HUES64 (cell line): Measurements from ENCODE around the gene CCR6.

Source experiments
- H3K27ac ChIP-seq: 2 replicates; pipeline ENCODE4 v1.7.0; 2013; ENCODE audit warnings: low read depth, low read length, inconsistent platforms
- H3K27me3 ChIP-seq: 2 replicates; pipeline ENCODE4 v1.6.1; 2013; ENCODE audit warnings: mild to moderate bottlenecking, low read length; ENCODE audit not compliant: insufficient read depth
- H3K36me3 ChIP-seq: 2 replicates; pipeline ENCODE4 v1.6.1; 2013; ENCODE audit warnings: mild to moderate bottlenecking, low read length; ENCODE audit not compliant: insufficient read depth
- H3K4me1 ChIP-seq: 2 replicates; pipeline ENCODE4 v1.6.1; 2013; ENCODE audit warnings: mild to moderate bottlenecking, low read length, moderate library complexity; ENCODE audit not compliant: insufficient read depth
- H3K4me3 ChIP-seq: 2 replicates; pipeline ENCODE4 v1.5.1; 2013; ENCODE audit warnings: mild to moderate bottlenecking, low read length, moderate library complexity
- H3K9ac ChIP-seq: 2 replicates; pipeline ENCODE4 v1.6.1; 2013; ENCODE audit warnings: mild to moderate bottlenecking, low read depth, low read length
- H3K9me3 ChIP-seq: 2 replicates; pipeline ENCODE4 v1.6.1; 2013; ENCODE audit warnings: low read depth, low read length; ENCODE audit not compliant: insufficient read depth
- WGBS: fragments of 150-250, 120-280 bp; methylation state at CpG from one replicate; pipeline ENCODE4 v1.1.7; 2013; ENCODE audit warnings: missing lambda C conversion rate; 5-methylcytosine and 5-hydroxymethylcytosine counted together

CCR6 gene

GRCh38 chr6:167122041-167122826 is 662 bp upstream of the CCR6 start:
- WGBS, result 94% methylated on average over 23 of the region's 23 CpGs
- no peak overlapping the region for H3K9ac ChIP-seq
- no peaks in the 10 kb centered on the region for H3K27me3 ChIP-seq
- no peak overlapping the region for H3K27ac ChIP-seq
- no peak overlapping the region for H3K4me3 ChIP-seq
- H3K4me1 ChIP-seq, result no peaks in the 10 kb centered on the region
- no peaks in the 10 kb centered on the region for H3K36me3 ChIP-seq
- peaks cover 3% of the 10 kb centered on the region; the same call in 1 of the 2 replicates for H3K9me3 ChIP-seq

GRCh38 chr6:167124753-167125152 is 1.9 kb downstream of the CCR6 start:
- Histone ChIP-seq H3K9me3 (peaks cover 3% of the 10 kb centered on the region; the same call in 1 of the 2 replicates), H3K4me1 (no peaks in the 10 kb centered on the region), H3K4me3 (no peak overlapping the region), H3K27me3 (no peaks in the 10 kb centered on the region), H3K9ac (no peak overlapping the region), H3K27ac (no peak overlapping the region), H3K36me3 (no peaks in the 10 kb centered on the region)
- 94% methylated on average over 5 of the region's 5 CpGs for WGBS

- 94% methylated on average over 4 of the region's 4 CpGs for WGBS
These were observed 2.5 kb downstream of the CCR6 start for GRCh38 chr6:167125410-167125809.

GRCh38 chr6:167125855-167126349 is 3.0 kb downstream of the CCR6 start:
- 95% methylated on average over 3 of the region's 3 CpGs for WGBS
- Histone ChIP-seq H3K27me3 (no peaks in the 10 kb centered on the region), H3K27ac (no peak overlapping the region), H3K36me3 (no peaks in the 10 kb centered on the region), H3K9me3 (no peaks in the 10 kb centered on the region), H3K4me1 (no peaks in the 10 kb centered on the region), H3K4me3 (no peak overlapping the region), H3K9ac (no peak overlapping the region)

More at GRCh38 chr6:167125410-167125809, 2.5 kb downstream of the CCR6 start:
- Histone ChIP-seq H3K9ac (no peak overlapping the region), H3K27me3 (no peaks in the 10 kb centered on the region), H3K9me3 (no peaks in the 10 kb centered on the region), H3K4me3 (no peak overlapping the region), H3K36me3 (no peaks in the 10 kb centered on the region), H3K4me1 (no peaks in the 10 kb centered on the region), H3K27ac (no peak overlapping the region)

GRCh38 chr6:167127785-167128531 is 5.1 kb downstream of the CCR6 start:
- Histone ChIP-seq H3K27ac (no peak overlapping the region), H3K4me1 (no peaks in the 10 kb centered on the region), H3K4me3 (no peak overlapping the region), H3K36me3 (no peaks in the 10 kb centered on the region), H3K9ac (no peak overlapping the region), H3K27me3 (no peaks in the 10 kb centered on the region), H3K9me3 (no peaks in the 10 kb centered on the region)
- 90% methylated on average over 14 of the region's 14 CpGs for WGBS

GRCh38 chr6:167129159-167129558 is 6.3 kb downstream of the CCR6 start:
- Histone ChIP-seq H3K27ac (no peak overlapping the region), H3K9ac (no peak overlapping the region), H3K36me3 (no peaks in the 10 kb centered on the region), H3K4me3 (no peak overlapping the region), H3K9me3 (no peaks in the 10 kb centered on the region), H3K27me3 (no peaks in the 10 kb centered on the region), H3K4me1 (no peaks in the 10 kb centered on the region)
- WGBS, result 76% methylated on average over 6 of the region's 6 CpGs

GRCh38 chr6:167129562-167129961 is 6.7 kb downstream of the CCR6 start:
- Histone ChIP-seq H3K27me3 (no peaks in the 10 kb centered on the region), H3K9ac (no peak overlapping the region), H3K36me3 (no peaks in the 10 kb centered on the region), H3K27ac (no peak overlapping the region), H3K4me1 (no peaks in the 10 kb centered on the region), H3K4me3 (no peak overlapping the region), H3K9me3 (no peaks in the 10 kb centered on the region)
- WGBS, result 89% methylated on average over 4 of the region's 4 CpGs

- Histone ChIP-seq H3K4me3 (no peak overlapping the region), H3K4me1 (no peaks in the 10 kb centered on the region), H3K27ac (no peak overlapping the region), H3K9me3 (no peaks in the 10 kb centered on the region), H3K9ac (no peak overlapping the region), H3K27me3 (no peaks in the 10 kb centered on the region), H3K36me3 (no peaks in the 10 kb centered on the region)
- 83% methylated on average over 6 of the region's 6 CpGs for WGBS
These were observed 7.2 kb downstream of the CCR6 start for GRCh38 chr6:167130008-167130677.

- no peaks in the 10 kb centered on the region for H3K4me1 ChIP-seq
- no peaks in the 10 kb centered on the region for H3K36me3 ChIP-seq
- no peak overlapping the region for H3K27ac ChIP-seq
- H3K9ac ChIP-seq, result no peak overlapping the region
- H3K9me3 ChIP-seq, result no peaks in the 10 kb centered on the region
- 95% methylated on average over 32 of the region's 33 CpGs for WGBS
- no peak overlapping the region for H3K4me3 ChIP-seq
- H3K27me3 ChIP-seq, result no peaks in the 10 kb centered on the region
These were observed 8.1 kb downstream of the CCR6 start for GRCh38 chr6:167130712-167131684.
